ENCODE measurements around the gene DGKI. TPM values are rescaled to one million over a fixed set of nuclear protein-coding genes. Genes with fewer than 3 reads are reported as not detected.

DGKI gene
- polyA plus RNA-seq, 4 donors: 0.35 to 0.54 TPM; not detected in 2

DNA sequence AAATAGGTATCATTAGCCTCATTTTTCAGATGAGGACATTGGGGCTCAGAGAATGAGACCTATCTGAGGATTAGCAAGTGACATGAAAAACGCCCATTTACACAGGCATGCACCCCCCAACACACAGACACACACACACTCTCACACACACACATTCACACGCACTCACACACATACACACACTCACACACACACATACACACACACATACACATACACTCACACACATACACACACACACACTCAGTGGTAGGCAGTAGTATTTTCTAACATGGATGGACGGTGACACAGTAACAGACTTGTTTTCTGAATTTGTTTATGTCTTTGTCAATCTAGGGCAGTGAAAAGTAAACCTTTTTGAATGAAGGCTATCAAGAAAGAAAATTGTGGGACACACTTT lies 21.3 kb downstream of the DGKI start:
- Histone ChIP-seq H3K9me3 (ENCODE audit: control insufficient read depth in 2 of 2, insufficient read depth in 1 of 2, low read depth in 1 of 2, low read length in 1 of 2) (no peaks in the 10 kb centered on the region), H3K27ac (ENCODE audit: low read depth in 1 of 3, low read length in 2 of 3) (no peak overlapping the region), H3K27me3 (ENCODE audit: control insufficient read depth in 3 of 3, insufficient read depth in 3 of 3, low read length in 3 of 3) (peaks cover 0 to 12% (median 2%) of the 10 kb centered on the region in 3 donors), H3K4me3 (ENCODE audit: low read depth in 1 of 3, low read length in 3 of 3) (no peak overlapping the region), H3K36me3 (ENCODE audit: control insufficient read depth in 3 of 3, insufficient read depth in 2 of 3, low read depth in 1 of 3, low read length in 3 of 3) (no peaks in the 10 kb centered on the region), H3K4me1 (ENCODE audit: control insufficient read depth in 3 of 3, insufficient read depth in 2 of 3, low read depth in 1 of 3, low read length in 2 of 3) (peaks cover 0 to 3% (median 0%) of the 10 kb centered on the region in 3 donors)
- WGBS, 3 donors: 75 to 88% (median 77%) methylated on average over 3 of the region's 3 CpGs
- FAIRE-seq (no peak), DNase-seq (no peak)

DNA sequence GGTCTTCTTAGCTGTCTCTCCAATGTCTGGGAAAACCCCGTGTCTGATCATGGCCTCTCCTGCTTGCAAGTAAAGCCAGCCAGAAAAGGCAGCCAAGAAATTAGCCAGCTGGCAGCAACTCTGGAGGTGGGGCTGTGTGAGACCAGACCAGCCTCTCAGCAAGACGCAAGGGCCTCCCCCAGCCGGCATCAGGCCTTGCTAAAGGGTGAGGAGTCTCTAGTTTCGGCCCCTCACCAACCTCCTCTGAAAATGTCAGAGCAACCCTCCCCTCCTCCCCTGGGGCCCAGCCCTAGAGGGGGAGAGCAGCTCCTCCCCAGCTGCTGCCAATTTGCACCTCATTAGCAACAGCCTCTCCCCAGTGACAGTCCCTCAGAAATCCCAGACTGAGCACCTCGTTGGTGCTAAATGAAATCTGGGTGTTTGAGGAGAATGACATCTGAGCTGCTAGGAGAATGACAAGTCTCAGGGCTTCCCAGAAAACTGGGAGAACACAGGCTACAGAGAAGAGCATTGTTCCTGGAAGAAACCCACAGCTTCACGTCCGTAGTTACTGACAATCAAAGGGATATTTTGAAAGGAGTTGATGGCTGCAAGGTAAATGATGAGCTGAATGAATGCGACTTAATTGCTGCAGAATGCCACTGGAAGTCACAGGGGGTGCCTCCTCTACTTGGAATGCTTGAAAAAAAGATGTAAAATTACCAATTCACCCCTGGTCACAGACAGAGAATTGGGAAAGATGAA lies 25.9 kb downstream of the DGKI start:
- peaks cover 0 to 11% (median 2%) of the 10 kb centered on the region in 3 donors for H3K27me3 ChIP-seq (ENCODE audit: control insufficient read depth in 3 of 3, insufficient read depth in 3 of 3, low read length in 3 of 3)
- WGBS, 3 donors: 29 to 38% (median 34%) methylated on average over 8 of the region's 8 CpGs
- peaks cover 0 to 3% (median 0%) of the 10 kb centered on the region in 3 donors for H3K4me1 ChIP-seq (ENCODE audit: control insufficient read depth in 3 of 3, insufficient read depth in 2 of 3, low read depth in 1 of 3, low read length in 2 of 3)
- H3K4me3 ChIP-seq (ENCODE audit: low read depth in 1 of 3, low read length in 3 of 3): no peak overlapping the region
- DNase-seq (peak in 1 of 2 donors; percentile 14), FAIRE-seq (no peak)
- no peaks in the 10 kb centered on the region for H3K36me3 ChIP-seq (ENCODE audit: control insufficient read depth in 3 of 3, insufficient read depth in 2 of 3, low read depth in 1 of 3, low read length in 3 of 3)
- H3K9me3 ChIP-seq (ENCODE audit: control insufficient read depth in 2 of 2, insufficient read depth in 1 of 2, low read depth in 1 of 2, low read length in 1 of 2): no peaks in the 10 kb centered on the region
- H3K27ac ChIP-seq (ENCODE audit: low read depth in 1 of 3, low read length in 2 of 3): no peak overlapping the region

DNA sequence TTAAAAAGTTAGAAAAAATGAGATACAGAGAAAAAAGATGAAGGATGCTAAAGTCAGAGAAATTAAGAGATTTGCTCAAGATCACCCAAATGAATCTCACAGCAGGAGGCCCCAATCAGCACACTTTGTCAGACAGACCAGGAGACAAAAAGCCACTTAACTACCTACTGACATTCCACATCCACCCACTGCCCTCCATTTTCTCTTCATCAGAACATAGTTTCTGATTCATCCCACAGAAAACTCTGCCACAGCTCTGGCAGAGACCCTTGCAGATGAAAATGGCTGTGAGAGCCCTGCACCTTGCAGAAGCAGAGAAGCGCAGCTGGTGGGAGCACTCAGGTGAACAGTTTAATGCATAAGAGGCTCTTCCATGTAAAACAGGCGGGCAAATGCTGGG lies 26.6 kb downstream of the DGKI start:
- no peaks in the 10 kb centered on the region for H3K9me3 ChIP-seq (ENCODE audit: control insufficient read depth in 2 of 2, insufficient read depth in 1 of 2, low read depth in 1 of 2, low read length in 1 of 2)
- DNase-seq (no peak), FAIRE-seq (no peak)
- H3K27ac ChIP-seq (ENCODE audit: low read depth in 1 of 3, low read length in 2 of 3): no peak overlapping the region
- WGBS, 3 donors: 78 to 89% (median 88%) methylated on average over 2 of the region's 2 CpGs
- peaks cover 0 to 3% (median 0%) of the 10 kb centered on the region in 3 donors for H3K4me1 ChIP-seq (ENCODE audit: control insufficient read depth in 3 of 3, insufficient read depth in 2 of 3, low read depth in 1 of 3, low read length in 2 of 3)
- no peak overlapping the region for H3K4me3 ChIP-seq (ENCODE audit: low read depth in 1 of 3, low read length in 3 of 3)
- H3K27me3 ChIP-seq (ENCODE audit: control insufficient read depth in 3 of 3, insufficient read depth in 3 of 3, low read length in 3 of 3): peaks cover 0 to 11% (median 0%) of the 10 kb centered on the region in 3 donors
- no peaks in the 10 kb centered on the region for H3K36me3 ChIP-seq (ENCODE audit: control insufficient read depth in 3 of 3, insufficient read depth in 2 of 3, low read depth in 1 of 3, low read length in 3 of 3)

DNA sequence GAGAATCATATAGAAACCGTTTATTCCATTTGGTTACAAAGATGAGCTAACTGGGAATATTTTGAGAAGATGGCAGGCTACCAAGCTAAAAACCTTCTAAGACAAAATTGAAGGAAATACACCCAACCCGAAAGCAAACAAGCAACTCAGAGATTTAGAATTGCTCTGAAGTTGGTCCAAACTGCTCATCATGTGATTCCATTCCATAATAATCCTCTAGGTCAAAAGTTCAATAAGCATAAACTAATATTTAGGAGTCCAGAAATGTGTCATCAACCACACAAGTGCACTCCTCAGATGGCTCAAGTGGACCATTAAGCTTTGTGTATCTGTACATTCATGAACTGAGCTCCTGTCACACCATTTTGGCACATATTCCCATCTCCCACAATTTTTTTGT lies 28.7 kb downstream of the DGKI start:
- FAIRE-seq (no peak), DNase-seq (peak; percentile 3 to 4)
- 62 to 65% (median 64%) methylated on average over 2 of the region's 2 CpGs for WGBS, 3 donors
- H3K9me3 ChIP-seq (ENCODE audit: control insufficient read depth in 2 of 2, insufficient read depth in 1 of 2, low read depth in 1 of 2, low read length in 1 of 2): no peaks in the 10 kb centered on the region
- no peaks in the 10 kb centered on the region for H3K36me3 ChIP-seq (ENCODE audit: control insufficient read depth in 3 of 3, insufficient read depth in 2 of 3, low read depth in 1 of 3, low read length in 3 of 3)
- peaks cover 0 to 11% (median 0%) of the 10 kb centered on the region in 3 donors for H3K27me3 ChIP-seq (ENCODE audit: control insufficient read depth in 3 of 3, insufficient read depth in 3 of 3, low read length in 3 of 3)
- H3K4me1 ChIP-seq (ENCODE audit: control insufficient read depth in 3 of 3, insufficient read depth in 2 of 3, low read depth in 1 of 3, low read length in 2 of 3): peaks cover 0 to 3% (median 0%) of the 10 kb centered on the region in 3 donors
- H3K4me3 ChIP-seq (ENCODE audit: low read depth in 1 of 3, low read length in 3 of 3): no peak overlapping the region
- H3K27ac ChIP-seq (ENCODE audit: low read depth in 1 of 3, low read length in 2 of 3): no peak overlapping the region

DNA sequence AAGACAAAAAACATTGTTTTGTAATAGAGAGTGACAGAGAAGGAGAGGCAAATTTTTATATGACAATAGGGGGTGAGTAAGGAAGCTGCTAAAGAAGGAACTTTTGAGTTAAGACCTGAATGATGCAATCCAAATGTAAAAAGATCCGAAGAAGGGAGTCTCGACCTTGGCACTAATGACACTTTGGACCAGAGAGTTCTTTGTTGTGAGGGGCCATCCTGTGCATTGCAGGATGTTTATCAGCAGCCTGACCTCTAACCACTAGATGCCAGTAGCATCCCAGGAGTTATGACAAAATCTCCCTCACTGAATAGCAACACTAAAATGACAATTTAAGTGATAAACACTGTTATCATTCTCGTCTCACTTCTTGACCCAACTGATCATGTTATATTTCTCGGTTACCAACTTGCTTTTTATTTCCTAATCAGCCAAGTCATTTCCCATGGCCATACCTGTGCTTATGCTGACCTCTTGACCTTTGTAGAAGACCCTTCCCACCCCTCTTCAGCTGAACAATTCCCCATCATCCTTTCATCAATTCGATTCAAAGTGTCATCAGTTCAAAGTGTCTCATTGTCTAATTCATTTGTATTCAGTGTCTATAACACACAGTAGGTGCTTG lies 30.0 kb downstream of the DGKI start:
- Histone ChIP-seq H3K4me1 (ENCODE audit: control insufficient read depth in 3 of 3, insufficient read depth in 2 of 3, low read depth in 1 of 3, low read length in 2 of 3) (peaks cover 0 to 3% (median 0%) of the 10 kb centered on the region in 3 donors), H3K9me3 (ENCODE audit: control insufficient read depth in 2 of 2, insufficient read depth in 1 of 2, low read depth in 1 of 2, low read length in 1 of 2) (no peaks in the 10 kb centered on the region), H3K27ac (ENCODE audit: low read depth in 1 of 3, low read length in 2 of 3) (no peak overlapping the region), H3K36me3 (ENCODE audit: control insufficient read depth in 3 of 3, insufficient read depth in 2 of 3, low read depth in 1 of 3, low read length in 3 of 3) (no peaks in the 10 kb centered on the region), H3K27me3 (ENCODE audit: control insufficient read depth in 3 of 3, insufficient read depth in 3 of 3, low read length in 3 of 3) (peaks cover 0 to 11% (median 0%) of the 10 kb centered on the region in 3 donors), H3K4me3 (ENCODE audit: low read depth in 1 of 3, low read length in 3 of 3) (no peak overlapping the region)
- DNase-seq: no peak
- no peak for FAIRE-seq
- WGBS, 3 donors: 38 to 60% (median 42%) methylated on average over 5 of the region's 5 CpGs

DNA sequence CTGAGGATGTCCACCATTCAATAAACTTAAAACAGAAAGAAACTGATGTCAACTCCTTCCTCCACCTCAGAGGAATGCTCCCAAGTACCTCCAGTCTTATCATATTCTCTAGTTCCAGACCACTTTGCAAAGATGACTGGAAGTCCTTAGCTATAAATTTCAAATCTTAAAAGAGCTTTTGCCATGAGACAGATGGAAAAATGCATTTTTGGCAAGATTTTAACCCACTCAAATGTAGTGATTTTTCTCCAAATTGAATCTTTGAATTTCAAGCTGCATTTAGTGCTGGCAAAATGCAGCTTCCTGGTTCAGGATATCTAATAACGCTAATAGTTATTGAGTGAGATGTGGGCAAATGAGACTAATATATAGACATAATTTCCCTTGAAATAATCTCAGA lies 33.2 kb downstream of the DGKI start:
- FAIRE-seq (no peak), DNase-seq (no peak)
- H3K27ac ChIP-seq (ENCODE audit: low read depth in 1 of 3, low read length in 2 of 3): no peak overlapping the region
- H3K36me3 ChIP-seq (ENCODE audit: control insufficient read depth in 3 of 3, insufficient read depth in 2 of 3, low read depth in 1 of 3, low read length in 3 of 3): no peaks in the 10 kb centered on the region
- 83 to 90% (median 84%) methylated on average over 1 of the region's 1 CpG for WGBS, 3 donors
- H3K27me3 ChIP-seq (ENCODE audit: control insufficient read depth in 3 of 3, insufficient read depth in 3 of 3, low read length in 3 of 3): no peaks in the 10 kb centered on the region
- H3K4me3 ChIP-seq (ENCODE audit: low read depth in 1 of 3, low read length in 3 of 3): no peak overlapping the region
- H3K9me3 ChIP-seq (ENCODE audit: control insufficient read depth in 2 of 2, insufficient read depth in 1 of 2, low read depth in 1 of 2, low read length in 1 of 2): no peaks in the 10 kb centered on the region
- H3K4me1 ChIP-seq (ENCODE audit: control insufficient read depth in 3 of 3, insufficient read depth in 2 of 3, low read depth in 1 of 3, low read length in 2 of 3): no peaks in the 10 kb centered on the region

DNA sequence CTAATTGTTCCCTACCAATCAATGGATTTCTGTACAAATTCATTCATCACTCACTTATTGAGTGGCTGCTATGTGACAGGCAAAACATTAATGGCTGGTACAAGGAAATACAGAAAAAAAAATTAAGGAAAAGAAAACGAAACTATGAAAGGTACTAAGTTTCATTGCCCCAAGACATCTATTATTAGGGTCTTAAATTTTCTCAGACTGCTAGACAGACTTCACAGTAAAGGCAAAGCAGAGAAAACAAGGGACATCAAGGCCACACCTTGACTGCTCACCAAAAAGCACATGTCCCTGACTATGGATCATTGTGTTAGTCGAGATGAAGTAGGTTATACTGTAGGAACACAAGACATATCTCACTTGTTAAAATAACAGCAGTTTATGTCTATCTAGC lies 36.5 kb downstream of the DGKI start:
- FAIRE-seq (no peak), DNase-seq (no peak)
- H3K36me3 ChIP-seq (ENCODE audit: control insufficient read depth in 3 of 3, insufficient read depth in 2 of 3, low read depth in 1 of 3, low read length in 3 of 3): no peaks in the 10 kb centered on the region

DNA sequence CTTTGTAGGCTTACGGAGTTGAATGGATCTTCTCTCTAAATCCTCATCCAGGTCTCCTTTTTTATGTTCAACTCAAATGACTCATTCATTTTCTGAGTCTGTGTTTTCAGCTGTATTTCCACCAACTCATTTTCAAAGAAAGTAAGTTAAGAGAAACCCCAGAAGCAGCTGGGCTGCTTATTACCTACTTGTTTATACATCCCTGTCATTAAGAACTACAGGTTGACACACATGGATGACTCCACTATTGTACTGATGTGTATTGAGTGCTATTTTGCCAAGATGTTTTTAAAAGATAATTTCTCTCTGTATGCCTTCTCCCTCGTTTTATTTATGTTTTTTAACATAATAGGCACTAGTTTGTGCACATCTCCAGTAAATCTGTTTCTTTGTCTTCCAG lies 41.9 kb downstream of the DGKI start:
- no peaks in the 10 kb centered on the region for H3K36me3 ChIP-seq (ENCODE audit: control insufficient read depth in 3 of 3, insufficient read depth in 2 of 3, low read depth in 1 of 3, low read length in 3 of 3)
- peaks cover 0 to 4% (median 2%) of the 10 kb centered on the region in 3 donors for H3K27me3 ChIP-seq (ENCODE audit: control insufficient read depth in 3 of 3, insufficient read depth in 3 of 3, low read length in 3 of 3)
- FAIRE-seq (no peak), DNase-seq (no peak)
- H3K9me3 ChIP-seq (ENCODE audit: control insufficient read depth in 2 of 2, insufficient read depth in 1 of 2, low read depth in 1 of 2, low read length in 1 of 2): no peaks in the 10 kb centered on the region
- H3K27ac ChIP-seq (ENCODE audit: low read depth in 1 of 3, low read length in 2 of 3): no peak overlapping the region
- no peak overlapping the region for H3K4me3 ChIP-seq (ENCODE audit: low read depth in 1 of 3, low read length in 3 of 3)
- no peaks in the 10 kb centered on the region for H3K4me1 ChIP-seq (ENCODE audit: control insufficient read depth in 3 of 3, insufficient read depth in 2 of 3, low read depth in 1 of 3, low read length in 2 of 3)
- 43 to 53% (median 43%) methylated on average over 2 of the region's 2 CpGs for WGBS, 3 donors

More for the DNA sequence above, 36.5 kb downstream of the DGKI start:
- H3K27me3 ChIP-seq (ENCODE audit: control insufficient read depth in 3 of 3, insufficient read depth in 3 of 3, low read length in 3 of 3): peaks cover 0 to 1% (median 0%) of the 10 kb centered on the region in 3 donors
- 54 to 76% (median 55%) methylated on average over 2 of the region's 2 CpGs for WGBS, 3 donors
- no peaks in the 10 kb centered on the region for H3K9me3 ChIP-seq (ENCODE audit: control insufficient read depth in 2 of 2, insufficient read depth in 1 of 2, low read depth in 1 of 2, low read length in 1 of 2)
- H3K4me3 ChIP-seq (ENCODE audit: low read depth in 1 of 3, low read length in 3 of 3): no peak overlapping the region
- no peaks in the 10 kb centered on the region for H3K4me1 ChIP-seq (ENCODE audit: control insufficient read depth in 3 of 3, insufficient read depth in 2 of 3, low read depth in 1 of 3, low read length in 2 of 3)
- H3K27ac ChIP-seq (ENCODE audit: low read depth in 1 of 3, low read length in 2 of 3): no peak overlapping the region
